ENCODE measurements around the gene AFF2.

DNA sequence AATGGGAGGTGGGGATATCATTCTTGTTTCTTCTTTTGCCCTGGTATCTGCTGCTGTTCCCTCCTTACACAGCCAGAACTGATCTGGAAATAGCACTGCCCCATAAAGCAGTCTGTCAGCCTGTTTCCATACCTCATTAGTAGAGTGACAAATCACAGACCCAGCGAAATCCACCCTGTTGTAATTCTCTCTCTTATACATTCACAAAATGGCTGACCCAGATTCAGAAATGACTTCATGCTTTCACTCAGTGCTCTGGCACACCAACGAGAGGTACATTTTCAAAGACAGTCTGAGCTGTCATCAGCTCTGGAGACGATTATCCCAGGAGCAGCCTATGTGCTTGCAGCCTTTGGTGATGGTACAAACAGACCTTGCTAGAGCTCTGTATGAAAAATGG is 164.6 kb downstream of the AFF2 start:
- TF ChIP-seq, protein P1, sequence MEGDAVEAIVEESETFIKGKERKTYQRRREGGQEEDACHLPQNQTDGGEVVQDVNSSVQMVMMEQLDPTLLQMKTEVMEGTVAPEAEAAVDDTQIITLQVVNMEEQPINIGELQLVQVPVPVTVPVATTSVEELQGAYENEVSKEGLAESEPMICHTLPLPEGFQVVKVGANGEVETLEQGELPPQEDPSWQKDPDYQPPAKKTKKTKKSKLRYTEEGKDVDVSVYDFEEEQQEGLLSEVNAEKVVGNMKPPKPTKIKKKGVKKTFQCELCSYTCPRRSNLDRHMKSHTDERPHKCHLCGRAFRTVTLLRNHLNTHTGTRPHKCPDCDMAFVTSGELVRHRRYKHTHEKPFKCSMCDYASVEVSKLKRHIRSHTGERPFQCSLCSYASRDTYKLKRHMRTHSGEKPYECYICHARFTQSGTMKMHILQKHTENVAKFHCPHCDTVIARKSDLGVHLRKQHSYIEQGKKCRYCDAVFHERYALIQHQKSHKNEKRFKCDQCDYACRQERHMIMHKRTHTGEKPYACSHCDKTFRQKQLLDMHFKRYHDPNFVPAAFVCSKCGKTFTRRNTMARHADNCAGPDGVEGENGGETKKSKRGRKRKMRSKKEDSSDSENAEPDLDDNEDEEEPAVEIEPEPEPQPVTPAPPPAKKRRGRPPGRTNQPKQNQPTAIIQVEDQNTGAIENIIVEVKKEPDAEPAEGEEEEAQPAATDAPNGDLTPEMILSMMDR (IDR thresholded peaks at IDR 0.05 in 4 of 5, conservative IDR thresholded peaks at IDR 0.05 in 1 of 5): no peak
- no peak for TF ChIP-seq POLR2A (IDR thresholded peaks at IDR 0.05)
